ENCODE data around the gene SHROOM3. TPM values are rescaled to one million over a fixed set of nuclear protein-coding genes. Genes with fewer than 3 reads are reported as not detected.

SHROOM3 gene
- total RNA-seq, 1 experiment from 2014 or later: 10.0 TPM

- DNase-seq (ENCODE audit: low read depth): peak; percentile 92
Measured at GRCh38 chr4:76781698-76782595, 346.9 kb downstream of the SHROOM3 start.

- DNase-seq (ENCODE audit: low read depth): peak; percentile 70
Measured at GRCh38 chr4:76782837-76783236, 347.8 kb downstream of the SHROOM3 start.

- no peak for DNase-seq (ENCODE audit: low read depth)
Measured at GRCh38 chr4:76783836-76784235, 348.8 kb downstream of the SHROOM3 start.

GRCh38 chr4:76784237-76784636, 349.2 kb downstream of the SHROOM3 start:
- no peak for DNase-seq (ENCODE audit: low read depth)

GRCh38 chr4:76787898-76788297, 352.9 kb downstream of the SHROOM3 start:
- no peak for DNase-seq (ENCODE audit: low read depth)

- DNase-seq (ENCODE audit: low read depth): no peak
Measured at GRCh38 chr4:76790377-76790776, 355.3 kb downstream of the SHROOM3 start.

GRCh38 chr4:76791479-76791878, 356.4 kb downstream of the SHROOM3 start:
- no peak for DNase-seq (ENCODE audit: low read depth)

- no peak for DNase-seq (ENCODE audit: low read depth)
Measured at GRCh38 chr4:76792418-76792817, 357.4 kb downstream of the SHROOM3 start.

- DNase-seq (ENCODE audit: low read depth): no peak
Measured at GRCh38 chr4:76795243-76795642, 360.2 kb downstream of the SHROOM3 start.

GRCh38 chr4:76799140-76799539, 364.1 kb downstream of the SHROOM3 start:
- DNase-seq (ENCODE audit: low read depth): no peak

- DNase-seq (ENCODE audit: low read depth): no peak
Measured at GRCh38 chr4:76799718-76800117, 364.7 kb downstream of the SHROOM3 start.

- DNase-seq (ENCODE audit: low read depth): no peak
Measured at GRCh38 chr4:76800902-76801301, 365.9 kb downstream of the SHROOM3 start.

GRCh38 chr4:76801621-76802235, 366.7 kb downstream of the SHROOM3 start:
- DNase-seq (ENCODE audit: low read depth): no peak

- DNase-seq (ENCODE audit: low read depth): no peak
Measured at GRCh38 chr4:76802236-76803021, 367.4 kb downstream of the SHROOM3 start.

- DNase-seq (ENCODE audit: low read depth): peak; percentile 18
Measured at GRCh38 chr4:76803522-76803921, 368.5 kb downstream of the SHROOM3 start.

- no peak for DNase-seq (ENCODE audit: low read depth)
Measured at GRCh38 chr4:76804096-76804495, 369.1 kb downstream of the SHROOM3 start.

GRCh38 chr4:76806346-76806745, 371.3 kb downstream of the SHROOM3 start:
- DNase-seq (ENCODE audit: low read depth): no peak

- DNase-seq (ENCODE audit: low read depth): no peak
Measured at GRCh38 chr4:76806757-76807156, 371.7 kb downstream of the SHROOM3 start.

GRCh38 chr4:76809594-76810305, 374.7 kb downstream of the SHROOM3 start:
- DNase-seq (ENCODE audit: low read depth): peak; percentile 44

- DNase-seq (ENCODE audit: low read depth): no peak
Measured at GRCh38 chr4:76811604-76812412, 376.8 kb downstream of the SHROOM3 start.

- DNase-seq (ENCODE audit: low read depth): no peak
Measured at GRCh38 chr4:76813070-76813469, 378.0 kb downstream of the SHROOM3 start.

Measured in RPMI7951 (cell line).